Upper lobe of left lung (tissue), 4 donors: ENCODE data around the gene PPIL1.

Source experiments
- CTCF ChIP-seq, 6 experiments: fragments of 450-650 bp in 4 of 6; fragments of 200-600 bp in 2 of 6; sonication (generic) in 2 of 6; IDR thresholded peaks; one replicate each; pipeline ENCODE4 v1.5.1; 2016 to 2019; ENCODE audit warnings: antibody characterized with exemption in 6 of 6
- POLR2A ChIP-seq, 4 donors: fragments of 450-650 bp; IDR thresholded peaks; one replicate each; pipeline ENCODE4 v1.5.1; 2016 to 2017; ENCODE audit warnings: antibody characterized with exemption in 4 of 4, mild to moderate bottlenecking in 2 of 4

GRCh38 chr6:36837022-36837339 is 37.6 kb downstream of the PPIL1 start:
- TF ChIP-seq CTCF (IDR thresholded peaks at IDR 0.05) (no peak), POLR2A (IDR thresholded peaks at IDR 0.05) (no peak)
